ENCODE results near the gene NOS1AP. TPM values are rescaled to one million over a fixed set of nuclear protein-coding genes. Genes with fewer than 3 reads are reported as not detected.

Gene NOS1AP
- total RNA-seq, 1 donor from 2014 or later: 4.9 TPM

- intact Hi-C loops (cut with DNase I): no loop called here
- ATAC-seq: no peak
- DNase-seq: no peak
- no peaks in the 10 kb centered on the region for H3K27me3 ChIP-seq
- peaks cover 3% of the 10 kb centered on the region for H3K4me1 ChIP-seq
- no peaks in the 10 kb centered on the region for H3K9me3 ChIP-seq
- H3K27ac ChIP-seq: no peak overlapping the region
- H3K4me3 ChIP-seq: no peak overlapping the region
- no peaks in the 10 kb centered on the region for H3K36me3 ChIP-seq
- no peak for TF ChIP-seq CTCF (IDR thresholded peaks at IDR 0.05)
Observed at GRCh38 chr1:162094271-162094670, 24.8 kb downstream of the NOS1AP start.

- DNase-seq (no peak), ATAC-seq (no peak)
- no peaks in the 10 kb centered on the region for H3K9me3 ChIP-seq
- no peak for TF ChIP-seq CTCF (IDR thresholded peaks at IDR 0.05)
- H3K4me3 ChIP-seq: no peak overlapping the region
- peaks cover 3% of the 10 kb centered on the region for H3K4me1 ChIP-seq
- no peak overlapping the region for H3K27ac ChIP-seq
- intact Hi-C loops (cut with DNase I): no loop called here
- no peaks in the 10 kb centered on the region for H3K27me3 ChIP-seq
- no peaks in the 10 kb centered on the region for H3K36me3 ChIP-seq
Observed at GRCh38 chr1:162094723-162095122, 25.2 kb downstream of the NOS1AP start.

- DNase-seq: no peak
- no peak overlapping the region for H3K27ac ChIP-seq
- H3K9me3 ChIP-seq: no peaks in the 10 kb centered on the region
- no peaks in the 10 kb centered on the region for H3K4me1 ChIP-seq
- no peaks in the 10 kb centered on the region for H3K36me3 ChIP-seq
- no peak for ATAC-seq
- H3K27me3 ChIP-seq: no peaks in the 10 kb centered on the region
- no peak overlapping the region for H3K4me3 ChIP-seq
- no peak for TF ChIP-seq CTCF (IDR thresholded peaks at IDR 0.05)
- intact Hi-C loops (cut with DNase I): no loop called here
Observed at GRCh38 chr1:162107911-162108310, 38.4 kb downstream of the NOS1AP start.

- Histone ChIP-seq H3K4me3 (no peak overlapping the region), H3K4me1 (no peaks in the 10 kb centered on the region), H3K9me3 (no peaks in the 10 kb centered on the region), H3K27ac (no peak overlapping the region), H3K36me3 (no peaks in the 10 kb centered on the region), H3K27me3 (no peaks in the 10 kb centered on the region)
- intact Hi-C loops (cut with DNase I): no loop called here
- TF ChIP-seq CTCF (IDR thresholded peaks at IDR 0.05): no peak
- ATAC-seq (no peak), DNase-seq (no peak)
Observed at GRCh38 chr1:162108426-162108825, 38.9 kb downstream of the NOS1AP start.

GRCh38 chr1:162110910-162111309 lies 41.4 kb downstream of the NOS1AP start:
- Histone ChIP-seq H3K4me1 (no peaks in the 10 kb centered on the region), H3K36me3 (no peaks in the 10 kb centered on the region), H3K9me3 (no peaks in the 10 kb centered on the region), H3K27ac (no peak overlapping the region), H3K4me3 (no peak overlapping the region), H3K27me3 (no peaks in the 10 kb centered on the region)
- DNase-seq (no peak), ATAC-seq (no peak)
- TF ChIP-seq CTCF (IDR thresholded peaks at IDR 0.05): no peak
- intact Hi-C loops (cut with DNase I): no loop called here

GRCh38 chr1:162111572-162111971 lies 42.1 kb downstream of the NOS1AP start:
- Histone ChIP-seq H3K36me3 (no peaks in the 10 kb centered on the region), H3K27ac (no peak overlapping the region), H3K4me3 (no peak overlapping the region), H3K9me3 (no peaks in the 10 kb centered on the region), H3K4me1 (no peaks in the 10 kb centered on the region), H3K27me3 (no peaks in the 10 kb centered on the region)
- DNase-seq (no peak), ATAC-seq (no peak)
- intact Hi-C loops (cut with DNase I): no loop called here
- no peak for TF ChIP-seq CTCF (IDR thresholded peaks at IDR 0.05)

Measured in upper lobe of right lung (tissue), 1 donor.